OCI-LY7 (cell line): Measurements from ENCODE around the gene SCD.

Experiments
- EZH2phosphoT487 ChIP-seq: fragments of 200-600 bp; sonication (generic); IDR thresholded peaks from 2 replicates; pipeline ENCODE4 v1.6.1; 2018; ENCODE audit warnings: low read depth, borderline replicate concordance, mild to moderate bottlenecking, mixed run types, antibody characterized with exemption, low read length, moderate library complexity, mixed read lengths
- TF ChIP-seq, protein P1 (sequence below): fragments of 200-600 bp; sonication (generic); conservative IDR thresholded peaks from 2 replicates; pipeline ENCODE4 v1.5.1; 2014; ENCODE audit warnings: mild to moderate bottlenecking, antibody characterized with exemption, low read length, moderate library complexity, mixed read lengths

DNA sequence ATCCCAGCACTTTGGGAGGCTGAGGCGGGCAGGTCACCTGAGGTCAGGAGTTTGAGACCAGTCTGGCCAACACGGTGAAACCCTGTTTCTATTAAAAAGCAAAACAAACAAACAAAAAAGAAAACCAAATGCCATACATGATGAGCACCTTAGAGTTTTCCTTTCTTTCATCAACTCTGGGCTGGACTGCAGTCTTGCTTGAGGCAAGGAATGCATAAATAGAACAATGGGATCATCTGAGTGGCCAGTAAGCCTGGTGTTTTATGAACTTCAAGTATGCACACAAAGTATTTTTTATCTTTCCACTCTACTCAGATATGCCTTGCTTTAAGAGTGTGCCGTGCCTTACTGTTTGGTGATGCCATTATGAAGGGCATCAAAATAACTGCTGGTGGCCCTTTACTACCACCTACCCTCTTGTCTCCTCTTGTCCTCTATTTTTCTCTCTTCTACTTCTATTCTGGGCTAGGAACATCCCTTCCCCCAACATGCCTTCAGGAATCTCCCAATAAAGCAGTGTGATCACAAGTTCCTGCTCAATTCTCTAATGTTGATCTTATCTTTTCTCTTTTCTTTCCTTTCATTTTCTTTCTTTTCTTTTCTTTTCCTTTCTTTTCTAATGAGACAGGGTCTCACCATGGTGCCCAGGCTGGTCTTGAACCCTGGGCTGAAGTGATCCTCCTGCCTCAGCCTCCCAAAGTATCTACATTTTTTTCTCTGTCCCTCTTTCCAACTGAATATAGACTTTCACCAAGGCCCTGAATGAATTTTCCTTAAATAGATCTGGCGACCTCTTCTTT lies 10.2 kb downstream of the SCD start:
- TF ChIP-seq, protein P1, sequence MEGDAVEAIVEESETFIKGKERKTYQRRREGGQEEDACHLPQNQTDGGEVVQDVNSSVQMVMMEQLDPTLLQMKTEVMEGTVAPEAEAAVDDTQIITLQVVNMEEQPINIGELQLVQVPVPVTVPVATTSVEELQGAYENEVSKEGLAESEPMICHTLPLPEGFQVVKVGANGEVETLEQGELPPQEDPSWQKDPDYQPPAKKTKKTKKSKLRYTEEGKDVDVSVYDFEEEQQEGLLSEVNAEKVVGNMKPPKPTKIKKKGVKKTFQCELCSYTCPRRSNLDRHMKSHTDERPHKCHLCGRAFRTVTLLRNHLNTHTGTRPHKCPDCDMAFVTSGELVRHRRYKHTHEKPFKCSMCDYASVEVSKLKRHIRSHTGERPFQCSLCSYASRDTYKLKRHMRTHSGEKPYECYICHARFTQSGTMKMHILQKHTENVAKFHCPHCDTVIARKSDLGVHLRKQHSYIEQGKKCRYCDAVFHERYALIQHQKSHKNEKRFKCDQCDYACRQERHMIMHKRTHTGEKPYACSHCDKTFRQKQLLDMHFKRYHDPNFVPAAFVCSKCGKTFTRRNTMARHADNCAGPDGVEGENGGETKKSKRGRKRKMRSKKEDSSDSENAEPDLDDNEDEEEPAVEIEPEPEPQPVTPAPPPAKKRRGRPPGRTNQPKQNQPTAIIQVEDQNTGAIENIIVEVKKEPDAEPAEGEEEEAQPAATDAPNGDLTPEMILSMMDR: no peak
- no peak for TF ChIP-seq EZH2phosphoT487
